Neutrophil (primary cell): ENCODE measurements around the gene DIP2C.
"Not testable (repeated sequence)": the region's sequence is repeated elsewhere in the genome, so short reads cannot be mapped to it uniquely, and the experiment has no call there.

ENCODE experiments used
- H3K27ac ChIP-seq: fragments of 200-600 bp; sonication (generic); 2 replicates; pipeline ENCODE4 v1.5.1; 2016; ENCODE audit warnings: mild to moderate bottlenecking, moderate library complexity
- H3K27me3 ChIP-seq: fragments of 200-600 bp; sonication (generic); 2 replicates; pipeline ENCODE4 v1.6.0; 2016; ENCODE audit warnings: mild to moderate bottlenecking
- H3K36me3 ChIP-seq: fragments of 200-600 bp; sonication (generic); 2 replicates; pipeline ENCODE4 v1.5.1; 2017
- H3K4me1 ChIP-seq, 2 experiments: fragments of 200-600 bp in 1 of 2; sonication (generic) in 1 of 2; 1 replicate in 1 of 2; 2 replicates in 1 of 2; pipeline versions ENCODE4 v1.5.1 to v1.6.1; 2013 to 2016; ENCODE audit warnings: low read depth in 1 of 2, low read length in 1 of 2, mild to moderate bottlenecking in 1 of 2, moderate library complexity in 1 of 2; ENCODE audit not compliant: control insufficient read depth in 1 of 2, insufficient read depth in 1 of 2
- H3K4me3 ChIP-seq, 2 experiments: fragments of 200-600 bp in 1 of 2; sonication (generic) in 1 of 2; 1 replicate in 1 of 2; 2 replicates in 1 of 2; pipeline ENCODE4 v1.5.1; 2013 to 2016; ENCODE audit warnings: low read depth in 1 of 2, low read length in 1 of 2, mild to moderate bottlenecking in 1 of 2, moderate library complexity in 1 of 2
- H3K9me3 ChIP-seq: fragments of 200-600 bp; sonication (generic); 2 replicates; pipeline ENCODE4 v1.5.1; 2016
- CTCF ChIP-seq: fragments of 200-600 bp; sonication (generic); IDR thresholded peaks from 2 replicates; pipeline ENCODE4 v1.5.1; 2016; ENCODE audit warnings: antibody characterized with exemption

DIP2C gene

GRCh38 chr10:326350-326749 is 363.1 kb downstream of the DIP2C start:
- H3K4me3 ChIP-seq = no peak overlapping the region
- H3K9me3 ChIP-seq = no peaks in the 10 kb centered on the region
- H3K27ac ChIP-seq = no peak overlapping the region
- H3K36me3 ChIP-seq = no peaks in the 10 kb centered on the region
- H3K27me3 ChIP-seq = peaks cover 6% of the 10 kb centered on the region
- H3K4me1 ChIP-seq = no peaks in the 10 kb centered on the region
- TF ChIP-seq CTCF = no peak

- no peak for TF ChIP-seq CTCF
- H3K36me3 ChIP-seq = no peaks in the 10 kb centered on the region
- no peak overlapping the region for H3K27ac ChIP-seq
- H3K4me3 ChIP-seq = no peak overlapping the region
- peaks cover 6% of the 10 kb centered on the region for H3K27me3 ChIP-seq
- H3K9me3 ChIP-seq = no peaks in the 10 kb centered on the region
- H3K4me1 ChIP-seq = no peaks in the 10 kb centered on the region
Measured at GRCh38 chr10:325282-325681, 364.2 kb downstream of the DIP2C start.

GRCh38 chr10:324593-324992 is 364.9 kb downstream of the DIP2C start:
- no peaks in the 10 kb centered on the region for H3K4me1 ChIP-seq
- no peaks in the 10 kb centered on the region for H3K9me3 ChIP-seq
- H3K27me3 ChIP-seq = peaks cover 5% of the 10 kb centered on the region
- H3K4me3 ChIP-seq = no peak overlapping the region
- no peaks in the 10 kb centered on the region for H3K36me3 ChIP-seq
- H3K27ac ChIP-seq = no peak overlapping the region
- no peak for TF ChIP-seq CTCF

GRCh38 chr10:323651-324293 is 365.7 kb downstream of the DIP2C start:
- no peak overlapping the region for H3K4me3 ChIP-seq
- no peak overlapping the region for H3K27ac ChIP-seq
- no peaks in the 10 kb centered on the region for H3K4me1 ChIP-seq
- no peak for TF ChIP-seq CTCF
- H3K36me3 ChIP-seq = no peaks in the 10 kb centered on the region
- H3K9me3 ChIP-seq = no peaks in the 10 kb centered on the region
- no peaks in the 10 kb centered on the region for H3K27me3 ChIP-seq

- H3K9me3 ChIP-seq, H3K27ac ChIP-seq, H3K27me3 ChIP-seq, H3K4me1 ChIP-seq, H3K4me3 ChIP-seq, H3K36me3 ChIP-seq: not testable (repeated sequence)
Measured at GRCh38 chr10:323046-323445, 366.4 kb downstream of the DIP2C start.

- Histone ChIP-seq H3K4me1 (no peaks in the 10 kb centered on the region), H3K27ac (no peak overlapping the region), H3K4me3 (no peak overlapping the region), H3K9me3 (no peaks in the 10 kb centered on the region), H3K36me3 (no peaks in the 10 kb centered on the region), H3K27me3 (no peaks in the 10 kb centered on the region)
- no peak for TF ChIP-seq CTCF
Measured at GRCh38 chr10:320771-321170, 368.7 kb downstream of the DIP2C start.
